ENCODE results near the gene LRRC45.

LRRC45 gene

GRCh38 chr17:82018152-82018988 lies 4.7 kb upstream of the LRRC45 start:
- Histone ChIP-seq H3K9ac (ENCODE audit: low read depth, low read length) (no peak overlapping the region), H3K9me3 (ENCODE audit: insufficient read depth, low read depth, low read length) (no peaks in the 10 kb centered on the region), H3K36me3 (ENCODE audit: insufficient read depth, low read depth, low read length) (peaks cover 5% of the 10 kb centered on the region; the same call in 1 of the 2 replicates), H3K4me1 (ENCODE audit: insufficient read depth, low read length) (peaks cover 3% of the 10 kb centered on the region), H3K4me3 (ENCODE audit: low read length) (no peak overlapping the region), H3K27ac (ENCODE audit: low read length) (no peak overlapping the region), H3K27me3 (ENCODE audit: insufficient read depth, low read length) (no peaks in the 10 kb centered on the region)

GRCh38 chr17:82018989-82019689 lies 4.0 kb upstream of the LRRC45 start:
- Histone ChIP-seq H3K27ac (ENCODE audit: low read length) (no peak overlapping the region), H3K36me3 (ENCODE audit: insufficient read depth, low read depth, low read length) (peaks cover 5% of the 10 kb centered on the region; the same call in 1 of the 2 replicates), H3K4me1 (ENCODE audit: insufficient read depth, low read length) (peaks cover 3% of the 10 kb centered on the region), H3K27me3 (ENCODE audit: insufficient read depth, low read length) (no peaks in the 10 kb centered on the region), H3K9ac (ENCODE audit: low read depth, low read length) (no peak overlapping the region), H3K4me3 (ENCODE audit: low read length) (no peak overlapping the region), H3K9me3 (ENCODE audit: insufficient read depth, low read depth, low read length) (no peaks in the 10 kb centered on the region)

GRCh38 chr17:82019690-82020571 lies 3.2 kb upstream of the LRRC45 start:
- no peaks in the 10 kb centered on the region for H3K27me3 ChIP-seq (ENCODE audit: insufficient read depth, low read length)
- H3K4me3 ChIP-seq (ENCODE audit: low read length): no peak overlapping the region
- H3K4me1 ChIP-seq (ENCODE audit: insufficient read depth, low read length): peaks cover 3% of the 10 kb centered on the region
- no peak overlapping the region for H3K27ac ChIP-seq (ENCODE audit: low read length)
- H3K9ac ChIP-seq (ENCODE audit: low read depth, low read length): no peak overlapping the region
- peaks cover 5% of the 10 kb centered on the region; the same call in 1 of the 2 replicates for H3K36me3 ChIP-seq (ENCODE audit: insufficient read depth, low read depth, low read length)
- H3K9me3 ChIP-seq (ENCODE audit: insufficient read depth, low read depth, low read length): no peaks in the 10 kb centered on the region

- Histone ChIP-seq H3K36me3 (ENCODE audit: insufficient read depth, low read depth, low read length) (peaks cover 5% of the 10 kb centered on the region; the same call in 1 of the 2 replicates), H3K4me1 (ENCODE audit: insufficient read depth, low read length) (peaks cover 3% of the 10 kb centered on the region), H3K9me3 (ENCODE audit: insufficient read depth, low read depth, low read length) (no peaks in the 10 kb centered on the region), H3K9ac (ENCODE audit: low read depth, low read length) (no peak overlapping the region), H3K27me3 (ENCODE audit: insufficient read depth, low read length) (no peaks in the 10 kb centered on the region), H3K4me3 (ENCODE audit: low read length) (no peak overlapping the region), H3K27ac (ENCODE audit: low read length) (no peak overlapping the region)
Observed at GRCh38 chr17:82020572-82021106, 2.5 kb upstream of the LRRC45 start.

- Histone ChIP-seq H3K4me1 (ENCODE audit: insufficient read depth, low read length) (peaks cover 3% of the 10 kb centered on the region), H3K4me3 (ENCODE audit: low read length) (peak overlapping the region; percentile 90), H3K9ac (ENCODE audit: low read depth, low read length) (peak overlapping the region; percentile 90), H3K27me3 (ENCODE audit: insufficient read depth, low read length) (no peaks in the 10 kb centered on the region), H3K36me3 (ENCODE audit: insufficient read depth, low read depth, low read length) (peaks cover 5% of the 10 kb centered on the region; the same call in 1 of the 2 replicates), H3K9me3 (ENCODE audit: insufficient read depth, low read depth, low read length) (no peaks in the 10 kb centered on the region), H3K27ac (ENCODE audit: low read length) (no peak overlapping the region)
Observed at GRCh38 chr17:82021107-82021899, 1.8 kb upstream of the LRRC45 start.

GRCh38 chr17:82021900-82022309 lies 1.2 kb upstream of the LRRC45 start:
- H3K9ac ChIP-seq (ENCODE audit: low read depth, low read length): peak overlapping the region; percentile 90
- peaks cover 5% of the 10 kb centered on the region; the same call in 1 of the 2 replicates for H3K36me3 ChIP-seq (ENCODE audit: insufficient read depth, low read depth, low read length)
- H3K9me3 ChIP-seq (ENCODE audit: insufficient read depth, low read depth, low read length): no peaks in the 10 kb centered on the region
- H3K27me3 ChIP-seq (ENCODE audit: insufficient read depth, low read length): no peaks in the 10 kb centered on the region
- peak overlapping the region; percentile 90 for H3K4me3 ChIP-seq (ENCODE audit: low read length)
- H3K27ac ChIP-seq (ENCODE audit: low read length): no peak overlapping the region
- H3K4me1 ChIP-seq (ENCODE audit: insufficient read depth, low read length): peaks cover 3% of the 10 kb centered on the region

- Histone ChIP-seq H3K36me3 (ENCODE audit: insufficient read depth, low read depth, low read length) (peaks cover 5% of the 10 kb centered on the region; the same call in 1 of the 2 replicates), H3K27me3 (ENCODE audit: insufficient read depth, low read length) (no peaks in the 10 kb centered on the region), H3K27ac (ENCODE audit: low read length) (peak within 1 kb of the TSS; percentile 28), H3K9ac (ENCODE audit: low read depth, low read length) (peak within 1 kb of the TSS; percentile 90), H3K4me3 (ENCODE audit: low read length) (peak within 1 kb of the TSS; percentile 90), H3K9me3 (ENCODE audit: insufficient read depth, low read depth, low read length) (no peaks in the 10 kb centered on the region), H3K4me1 (ENCODE audit: insufficient read depth, low read length) (peaks cover 3% of the 10 kb centered on the region)
Observed at GRCh38 chr17:82022310-82022980, 660 bp upstream of the LRRC45 start, which contains the start of gene CENPX. Gene CENPX, minus strand, starts transcription at chr17:82022878. Its CDS starts 17 bp downstream, at chr17:82022861.

- Histone ChIP-seq H3K27ac (ENCODE audit: low read length) (peak overlapping the region; percentile 28), H3K4me3 (ENCODE audit: low read length) (peak overlapping the region; percentile 84), H3K27me3 (ENCODE audit: insufficient read depth, low read length) (no peaks in the 10 kb centered on the region), H3K4me1 (ENCODE audit: insufficient read depth, low read length) (peaks cover 3% of the 10 kb centered on the region; the same call in 1 of the 2 replicates), H3K9ac (ENCODE audit: low read depth, low read length) (peak overlapping the region; percentile 74; the same call in 1 of the 2 replicates), H3K9me3 (ENCODE audit: insufficient read depth, low read depth, low read length) (no peaks in the 10 kb centered on the region), H3K36me3 (ENCODE audit: insufficient read depth, low read depth, low read length) (peaks cover 2% of the 10 kb centered on the region; the same call in 1 of the 2 replicates)
Observed at GRCh38 chr17:82023447-82024241, 539 bp downstream of the LRRC45 start.

- no peak overlapping the region for H3K27ac ChIP-seq (ENCODE audit: low read length)
- H3K4me3 ChIP-seq (ENCODE audit: low read length): no peak overlapping the region
- H3K4me1 ChIP-seq (ENCODE audit: insufficient read depth, low read length): peaks cover 3% of the 10 kb centered on the region; the same call in 1 of the 2 replicates
- no peaks in the 10 kb centered on the region for H3K36me3 ChIP-seq (ENCODE audit: insufficient read depth, low read depth, low read length)
- H3K9ac ChIP-seq (ENCODE audit: low read depth, low read length): no peak overlapping the region
- H3K27me3 ChIP-seq (ENCODE audit: insufficient read depth, low read length): no peaks in the 10 kb centered on the region
- no peaks in the 10 kb centered on the region for H3K9me3 ChIP-seq (ENCODE audit: insufficient read depth, low read depth, low read length)
Observed at GRCh38 chr17:82024859-82025258, 1.8 kb downstream of the LRRC45 start.
